Mesenchymal stem cell (in vitro differentiated cells and primary cell): Measurements from ENCODE around the gene PPP1CC.
"Not testable (repeated sequence)": the region's sequence is repeated elsewhere in the genome, so short reads cannot be mapped to it uniquely, and the experiment has no call there.

Source experiments
- DNase-seq: peaks from one replicate; pipeline ENCODE4 v3.0.0-alpha.2; 2013
- H2AFZ ChIP-seq: one replicate; pipeline ENCODE4 v1.6.1; 2013; ENCODE audit warnings: low read depth, mild to moderate bottlenecking, control low read depth, inconsistent platforms, low read length, moderate library complexity
- H2AK5ac ChIP-seq: 2 replicates; pipeline ENCODE4 v1.6.1; 2013; ENCODE audit warnings: low read length, moderate library complexity, mild to moderate bottlenecking, inconsistent platforms; ENCODE audit not compliant: severe bottlenecking
- H2BK120ac ChIP-seq: one replicate; pipeline ENCODE4 v1.6.1; 2013; ENCODE audit warnings: low read depth, mild to moderate bottlenecking, inconsistent platforms, low read length, moderate library complexity
- H2BK12ac ChIP-seq, 2 experiments: one replicate each; pipeline ENCODE4 v1.6.1; 2013; ENCODE audit warnings: inconsistent platforms in 2 of 2, low read length in 2 of 2, mild to moderate bottlenecking in 2 of 2, moderate library complexity in 2 of 2, control low read depth in 1 of 2
- H2BK15ac ChIP-seq: one replicate; pipeline ENCODE4 v1.6.1; 2013; ENCODE audit warnings: mild to moderate bottlenecking, low read depth, inconsistent platforms; ENCODE audit not compliant: poor library complexity, severe bottlenecking
- H2BK5ac ChIP-seq: 2 replicates; pipeline ENCODE4 v1.6.1; 2013; ENCODE audit warnings: low read depth, mild to moderate bottlenecking, low read length, control low read depth, inconsistent platforms; ENCODE audit not compliant: poor library complexity, severe bottlenecking
- H3K14ac ChIP-seq, 2 experiments: one replicate each; pipeline ENCODE4 v1.6.1; 2013; ENCODE audit warnings: inconsistent platforms in 2 of 2, low read length in 2 of 2, control low read depth in 1 of 2, mild to moderate bottlenecking in 1 of 2, moderate library complexity in 1 of 2
- H3K18ac ChIP-seq, 2 experiments: one replicate each; pipeline ENCODE4 v1.6.1; 2013; ENCODE audit warnings: inconsistent platforms in 2 of 2, low read length in 2 of 2, control low read depth in 1 of 2, low read depth in 1 of 2, mild to moderate bottlenecking in 1 of 2
- H3K23ac ChIP-seq, 2 experiments: one replicate each; pipeline ENCODE4 v1.6.1; 2013; ENCODE audit warnings: inconsistent platforms in 2 of 2, low read length in 2 of 2, mild to moderate bottlenecking in 2 of 2, moderate library complexity in 2 of 2, control low read depth in 1 of 2
- H3K27ac ChIP-seq: 2 replicates; pipeline ENCODE4 v1.5.1; 2013; ENCODE audit warnings: mild to moderate bottlenecking, moderate library complexity, low read length, control low read depth, inconsistent platforms; ENCODE audit not compliant: poor library complexity, severe bottlenecking
- H3K27me3 ChIP-seq, 2 experiments: 2 replicates each; pipeline versions ENCODE4 v1.6.1 to v1.7.0; 2013; ENCODE audit warnings: low read length in 2 of 2, mild to moderate bottlenecking in 2 of 2, moderate library complexity in 2 of 2, control low read depth in 1 of 2, inconsistent platforms in 1 of 2; ENCODE audit not compliant: control insufficient read depth in 1 of 2, insufficient read depth in 1 of 2
- H3K36me3 ChIP-seq, 2 experiments: 2 replicates each; pipeline versions ENCODE4 v1.6.1 to v1.7.0; 2013; ENCODE audit warnings: low read length in 2 of 2, control low read depth in 1 of 2, inconsistent platforms in 1 of 2, low read depth in 1 of 2, mild to moderate bottlenecking in 1 of 2; ENCODE audit not compliant: insufficient read depth in 2 of 2, control insufficient read depth in 1 of 2
- H3K4ac ChIP-seq, 2 experiments: one replicate each; pipeline ENCODE4 v1.6.1; 2013; ENCODE audit warnings: inconsistent platforms in 2 of 2, low read length in 2 of 2, mild to moderate bottlenecking in 2 of 2, moderate library complexity in 2 of 2, control low read depth in 1 of 2, low read depth in 1 of 2
- H3K4me1 ChIP-seq: 2 replicates; pipeline ENCODE4 v1.6.1; 2013; ENCODE audit warnings: low read depth, low read length, control low read depth; ENCODE audit not compliant: control insufficient read depth, insufficient read depth
- H3K4me2 ChIP-seq: 2 replicates; pipeline ENCODE4 v1.6.1; 2013; ENCODE audit warnings: low read length, mild to moderate bottlenecking, inconsistent platforms; ENCODE audit not compliant: poor library complexity, severe bottlenecking
- H3K4me3 ChIP-seq, 2 experiments: 2 replicates each; pipeline versions ENCODE4 v1.5.1 to v1.7.0; 2013; ENCODE audit warnings: low read length in 2 of 2, mild to moderate bottlenecking in 2 of 2, control low read depth in 1 of 2, low read depth in 1 of 2; ENCODE audit not compliant: insufficient read depth in 1 of 2
- H3K79me1 ChIP-seq: replicated peaks from 2 replicates; pipeline ENCODE4 v1.6.1; 2013; ENCODE audit warnings: mild to moderate bottlenecking, control low read depth, low read length, inconsistent platforms; ENCODE audit not compliant: poor library complexity, severe bottlenecking
- H3K9ac ChIP-seq: 2 replicates; pipeline ENCODE4 v1.7.0; 2013; ENCODE audit warnings: mild to moderate bottlenecking, low read length, moderate library complexity
- H3K9me3 ChIP-seq: 2 replicates; pipeline ENCODE4 v1.7.0; 2013; ENCODE audit warnings: mild to moderate bottlenecking, low read length; ENCODE audit not compliant: control insufficient read depth
- H4K8ac ChIP-seq: one replicate; pipeline ENCODE4 v1.6.1; 2013; ENCODE audit warnings: inconsistent platforms, mild to moderate bottlenecking, low read length, moderate library complexity
- H4K91ac ChIP-seq: one replicate; pipeline ENCODE4 v1.6.1; 2013; ENCODE audit warnings: mild to moderate bottlenecking, low read length, inconsistent platforms
- WGBS: methylation state at CpG from one replicate; pipeline ENCODE4 v1.1.7; 2013; ENCODE audit warnings: mixed read lengths; 5-methylcytosine and 5-hydroxymethylcytosine counted together

PPP1CC gene

DNA sequence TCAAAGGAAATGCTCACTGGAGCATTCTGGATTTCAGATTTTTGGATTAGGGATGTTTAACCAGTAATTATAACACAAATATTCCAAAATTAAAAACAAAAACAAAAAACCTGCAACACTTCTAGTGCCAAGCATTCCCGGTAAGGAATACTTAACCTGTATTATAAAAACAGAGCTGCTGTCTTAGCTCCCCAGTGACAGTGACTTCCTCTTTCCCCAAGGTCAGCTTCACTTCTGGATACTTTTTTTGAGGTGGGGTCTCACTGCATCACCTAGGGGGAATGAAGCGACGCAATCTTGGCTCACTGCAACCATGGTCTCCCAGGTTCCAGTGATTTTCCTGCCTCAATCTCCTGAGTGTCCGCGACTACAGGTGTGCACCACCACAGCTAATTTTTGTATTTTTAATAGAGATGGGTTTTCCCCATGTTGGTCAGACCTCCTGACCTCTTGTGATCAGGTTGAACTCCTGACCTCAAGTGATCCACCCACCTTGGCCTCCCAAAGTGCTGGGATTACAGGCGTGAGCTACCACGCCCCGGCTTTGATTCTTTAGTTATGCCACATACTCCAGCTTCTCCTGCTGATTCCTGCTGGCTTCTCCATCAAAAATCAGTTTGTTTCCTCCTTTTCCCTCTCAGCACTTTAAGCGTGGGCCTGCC is 15.9 kb downstream of the PPP1CC start:
- H3K23ac ChIP-seq = no peak overlapping the region
- no peaks in the 10 kb centered on the region for H3K4me1 ChIP-seq
- no peak overlapping the region for H3K27ac ChIP-seq
- no peak overlapping the region for H3K18ac ChIP-seq
- no peaks in the 10 kb centered on the region for H3K9me3 ChIP-seq
- no peak overlapping the region for H2BK5ac ChIP-seq
- H3K4me2 ChIP-seq = no peak overlapping the region
- no peak overlapping the region for H3K14ac ChIP-seq
- no peak overlapping the region for H4K8ac ChIP-seq
- no peak for DNase-seq
- no peak overlapping the region for H2AFZ ChIP-seq
- WGBS = over 99% methylated on average over 9 of the region's 9 CpGs
- peaks cover 29 to 94% of the 10 kb centered on the region in 2 experiments for H3K36me3 ChIP-seq
- no peak overlapping the region for H4K91ac ChIP-seq
- H3K4ac ChIP-seq = no peak overlapping the region
- no peaks in the 10 kb centered on the region for H3K27me3 ChIP-seq
- no peak overlapping the region for H3K9ac ChIP-seq
- peaks cover 25% of the 10 kb centered on the region for H3K79me1 ChIP-seq
- no peak overlapping the region for H2BK15ac ChIP-seq
- no peak overlapping the region for H2BK120ac ChIP-seq
- no peak overlapping the region for H3K4me3 ChIP-seq
- H2BK12ac ChIP-seq = no peak overlapping the region
- no peak overlapping the region for H2AK5ac ChIP-seq

DNA sequence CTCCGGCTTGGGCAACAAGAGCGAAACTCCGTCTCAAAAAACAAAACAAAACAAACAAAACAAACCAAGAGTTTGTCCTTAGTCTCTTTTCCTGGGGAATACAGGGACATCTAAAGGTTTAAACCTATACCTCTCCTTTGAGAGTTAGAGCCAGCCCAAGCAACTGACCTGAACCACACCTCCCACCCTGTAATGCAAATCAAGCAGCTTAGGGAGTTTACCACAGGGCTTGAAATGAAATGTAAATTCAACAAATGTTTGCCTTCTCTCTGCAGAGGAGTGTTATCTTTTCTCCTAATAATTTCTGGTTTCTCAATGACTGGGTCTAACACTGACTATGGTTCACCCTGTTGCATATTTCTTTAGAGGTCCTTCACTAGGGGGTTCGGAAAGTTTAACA is 16.7 kb downstream of the PPP1CC start:
- no peak for DNase-seq
- peaks cover 29 to 94% of the 10 kb centered on the region in 2 experiments for H3K36me3 ChIP-seq
- no peak overlapping the region for H2BK120ac ChIP-seq
- no peak overlapping the region for H3K4ac ChIP-seq
- H3K79me1 ChIP-seq = peaks cover 25% of the 10 kb centered on the region
- H3K4me2 ChIP-seq = no peak overlapping the region
- no peaks in the 10 kb centered on the region for H3K27me3 ChIP-seq
- no peak overlapping the region for H4K8ac ChIP-seq
- H3K4me3 ChIP-seq = no peak overlapping the region
- H2BK12ac ChIP-seq = no peak overlapping the region
- H3K9ac ChIP-seq = no peak overlapping the region
- H3K9me3 ChIP-seq = no peaks in the 10 kb centered on the region
- no peak overlapping the region for H3K27ac ChIP-seq
- no peak overlapping the region for H3K18ac ChIP-seq
- H3K14ac ChIP-seq = no peak overlapping the region
- H2AK5ac ChIP-seq = no peak overlapping the region
- H2AFZ ChIP-seq = no peak overlapping the region
- H2BK15ac ChIP-seq = no peak overlapping the region
- no peaks in the 10 kb centered on the region for H3K4me1 ChIP-seq
- H4K91ac ChIP-seq = no peak overlapping the region
- H2BK5ac ChIP-seq = no peak overlapping the region
- 100% methylated on average over 4 of the region's 4 CpGs for WGBS
- no peak overlapping the region for H3K23ac ChIP-seq

DNA sequence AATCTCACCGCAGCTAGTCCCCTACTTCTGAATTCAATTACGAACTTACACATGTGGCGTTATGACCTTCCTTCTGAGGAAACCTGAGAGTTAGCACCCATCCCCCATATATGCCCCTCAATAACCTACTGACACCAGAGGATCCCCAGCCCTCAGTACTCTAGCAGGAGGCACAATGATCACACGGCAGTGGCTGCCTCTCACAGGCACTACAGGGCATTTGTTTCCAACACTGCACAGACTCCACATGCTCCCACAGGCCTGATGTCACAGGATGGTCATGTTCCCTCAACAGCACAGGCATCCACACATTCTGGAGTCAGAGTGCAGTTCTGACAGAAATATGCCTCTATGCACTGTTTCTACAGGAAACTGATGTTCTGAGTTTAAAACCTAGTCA is 17.4 kb downstream of the PPP1CC start:
- no peaks in the 10 kb centered on the region for H3K4me1 ChIP-seq
- no peak overlapping the region for H4K8ac ChIP-seq
- H2BK12ac ChIP-seq = no peak overlapping the region
- no peaks in the 10 kb centered on the region for H3K9me3 ChIP-seq
- no peak overlapping the region for H3K9ac ChIP-seq
- H3K27me3 ChIP-seq = no peaks in the 10 kb centered on the region
- no peak overlapping the region for H3K23ac ChIP-seq
- H2AK5ac ChIP-seq = no peak overlapping the region
- WGBS = 96% methylated on average over 4 of the region's 4 CpGs
- no peak overlapping the region for H3K14ac ChIP-seq
- peaks cover 27% of the 10 kb centered on the region for H3K79me1 ChIP-seq
- H3K4ac ChIP-seq = no peak overlapping the region
- peaks cover 29 to 94% of the 10 kb centered on the region in 2 experiments for H3K36me3 ChIP-seq
- H2AFZ ChIP-seq = no peak overlapping the region
- H2BK15ac ChIP-seq = no peak overlapping the region
- no peak overlapping the region for H3K4me3 ChIP-seq
- H3K18ac ChIP-seq = no peak overlapping the region
- H3K27ac ChIP-seq = no peak overlapping the region
- H2BK120ac ChIP-seq = no peak overlapping the region
- no peak overlapping the region for H4K91ac ChIP-seq
- H3K4me2 ChIP-seq = no peak overlapping the region
- DNase-seq = no peak
- H2BK5ac ChIP-seq = no peak overlapping the region

DNA sequence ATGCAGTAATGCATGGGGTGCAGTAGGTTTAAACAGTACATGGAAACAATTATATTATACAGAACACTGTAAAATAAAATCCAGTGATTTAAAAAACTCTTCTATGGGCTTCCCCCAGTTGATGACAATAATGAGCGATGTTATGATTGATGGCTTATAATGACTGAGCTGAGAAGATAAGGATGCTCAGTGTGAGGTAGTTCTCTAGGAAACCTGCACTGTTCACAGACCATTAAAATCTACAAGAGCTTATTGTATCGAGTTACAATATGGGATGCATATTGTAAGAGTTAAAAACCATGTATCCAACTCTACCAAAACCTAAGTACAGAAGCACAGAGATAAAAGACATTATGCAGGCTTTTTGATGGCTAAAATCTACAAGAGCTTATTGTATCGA is 19.8 kb downstream of the PPP1CC start:
- H2AFZ ChIP-seq, H4K91ac ChIP-seq, H3K9ac ChIP-seq, DNase-seq, H2BK12ac ChIP-seq, H3K18ac ChIP-seq, H3K9me3 ChIP-seq, H3K4me2 ChIP-seq, H3K4me1 ChIP-seq, H3K23ac ChIP-seq, H3K27me3 ChIP-seq, H3K14ac ChIP-seq, H2BK5ac ChIP-seq, H3K27ac ChIP-seq, H3K4me3 ChIP-seq, H2BK120ac ChIP-seq, H2BK15ac ChIP-seq, H3K4ac ChIP-seq, H2AK5ac ChIP-seq, H4K8ac ChIP-seq: not testable (repeated sequence)
- 100% methylated on average over 1 of the region's 3 CpGs for WGBS
- H3K79me1 ChIP-seq = peaks cover 22% of the 10 kb centered on the region
- H3K36me3 ChIP-seq = peaks cover 26 to 97% of the 10 kb centered on the region in 2 experiments
